Stimulated activated CD8-positive, alpha-beta memory T cell treated with anti-CD3 and anti-CD28 coated beads, Interleukin-12 subunit alpha, Interleukin-12 subunit beta, amount 100 ng/mL, for 24 hours (primary cell): ENCODE measurements around the gene HIP1R.
"Not testable (repeated sequence)": the region's sequence is repeated elsewhere in the genome, so short reads cannot be mapped to it uniquely, and the experiment has no call there.

ENCODE experiments used
- DNase-seq: peaks from one replicate; pipeline ENCODE4 v3.0.0-alpha.2; 2020; ENCODE audit errors: extremely low read depth

The HIP1R gene

GRCh38 chr12:122873540-122873939, 38.3 kb downstream of the HIP1R start:
- no peak for DNase-seq

GRCh38 chr12:122874081-122874480, 38.8 kb downstream of the HIP1R start:
- no peak for DNase-seq

GRCh38 chr12:122875590-122876220, 40.4 kb downstream of the HIP1R start:
- DNase-seq = no peak

GRCh38 chr12:122876281-122876680, 41.0 kb downstream of the HIP1R start:
- DNase-seq = not testable (repeated sequence)

GRCh38 chr12:122876731-122877130, 41.5 kb downstream of the HIP1R start:
- no peak for DNase-seq

- DNase-seq = no peak
Observed at GRCh38 chr12:122878780-122879612, 43.7 kb downstream of the HIP1R start.

- DNase-seq = no peak
Observed at GRCh38 chr12:122880155-122880667, 45.0 kb downstream of the HIP1R start.

GRCh38 chr12:122880668-122881067, 45.4 kb downstream of the HIP1R start:
- no peak for DNase-seq

GRCh38 chr12:122882908-122883558, 47.8 kb downstream of the HIP1R start:
- DNase-seq = no peak

GRCh38 chr12:122884091-122884826, 49.0 kb downstream of the HIP1R start:
- DNase-seq = no peak

- DNase-seq = no peak
Observed at GRCh38 chr12:122884860-122885259, 49.6 kb downstream of the HIP1R start.

GRCh38 chr12:122886161-122886560, 50.9 kb downstream of the HIP1R start:
- no peak for DNase-seq

- no peak for DNase-seq
Observed at GRCh38 chr12:122886851-122887818, 51.9 kb downstream of the HIP1R start.

GRCh38 chr12:122887819-122888212, 52.6 kb downstream of the HIP1R start:
- no peak for DNase-seq

GRCh38 chr12:122888232-122888752, 53.0 kb downstream of the HIP1R start:
- DNase-seq = no peak

GRCh38 chr12:122889761-122890520, 54.7 kb downstream of the HIP1R start:
- DNase-seq = no peak

GRCh38 chr12:122891661-122892525, 56.6 kb downstream of the HIP1R start:
- DNase-seq = no peak

- DNase-seq = not testable (repeated sequence)
Observed at GRCh38 chr12:122892724-122893123, 57.5 kb downstream of the HIP1R start.
